ENCODE data around the gene CHRM5. TPM values are rescaled to one million over a fixed set of nuclear protein-coding genes. Genes with fewer than 3 reads are reported as not detected.

CHRM5 gene
- total and polyA plus RNA-seq, 2 donors (not counting 3 experiments of a cell fraction or from before 2014, with no cell fraction given) = 0.03 TPM; not detected in 1

- dilution Hi-C loops (cut with MboI; ENCODE audit: extremely low pct_ligation_motif_present, low sequenced_read_pairs) = no loop called here
- intact Hi-C loops (cut with micrococcal nuclease) = no loop called here
- CTCF ChIA-PET = interaction anchor here (0.8 to 0.9 kb wide), 2 partner anchors 8 to 250 kb away, joined by 3 read pairs; no protein-coding TSS in a partner anchor
- BruUV-seq (replicated peaks) = no TSS peak
- TF ChIP-seq FOS (IDR thresholded peaks at IDR 0.05; ENCODE audit: borderline replicate concordance, insufficient read depth, low read length) = no peak
- no peak for TF ChIP-seq MYC (IDR thresholded peaks at IDR 0.05; ENCODE audit: low read depth, low read length)
- no peak for TF ChIP-seq POLR2A (IDR thresholded peaks at IDR 0.05; ENCODE audit: low read depth, low read length)
- TF ChIP-seq POLR2AphosphoS5 (IDR thresholded peaks at IDR 0.05; ENCODE audit: insufficient read depth, low read depth, low read length) = no peak
- no peak for TF ChIP-seq GATA2 (IDR thresholded peaks at IDR 0.05; ENCODE audit: insufficient read depth, insufficient read length, low read depth, low read length)
- TF ChIP-seq, protein P1, sequence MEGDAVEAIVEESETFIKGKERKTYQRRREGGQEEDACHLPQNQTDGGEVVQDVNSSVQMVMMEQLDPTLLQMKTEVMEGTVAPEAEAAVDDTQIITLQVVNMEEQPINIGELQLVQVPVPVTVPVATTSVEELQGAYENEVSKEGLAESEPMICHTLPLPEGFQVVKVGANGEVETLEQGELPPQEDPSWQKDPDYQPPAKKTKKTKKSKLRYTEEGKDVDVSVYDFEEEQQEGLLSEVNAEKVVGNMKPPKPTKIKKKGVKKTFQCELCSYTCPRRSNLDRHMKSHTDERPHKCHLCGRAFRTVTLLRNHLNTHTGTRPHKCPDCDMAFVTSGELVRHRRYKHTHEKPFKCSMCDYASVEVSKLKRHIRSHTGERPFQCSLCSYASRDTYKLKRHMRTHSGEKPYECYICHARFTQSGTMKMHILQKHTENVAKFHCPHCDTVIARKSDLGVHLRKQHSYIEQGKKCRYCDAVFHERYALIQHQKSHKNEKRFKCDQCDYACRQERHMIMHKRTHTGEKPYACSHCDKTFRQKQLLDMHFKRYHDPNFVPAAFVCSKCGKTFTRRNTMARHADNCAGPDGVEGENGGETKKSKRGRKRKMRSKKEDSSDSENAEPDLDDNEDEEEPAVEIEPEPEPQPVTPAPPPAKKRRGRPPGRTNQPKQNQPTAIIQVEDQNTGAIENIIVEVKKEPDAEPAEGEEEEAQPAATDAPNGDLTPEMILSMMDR (IDR thresholded peaks at IDR 0.05; ENCODE audit: extremely low read depth in 1 of 2, insufficient read depth in 1 of 2, low read depth in 1 of 2, low read length in 2 of 2) = no peak
- no peak for TF ChIP-seq JUN (IDR thresholded peaks at IDR 0.05; ENCODE audit: borderline replicate concordance, insufficient read depth, insufficient read length, low read depth)
- TF ChIP-seq, protein P2, sequence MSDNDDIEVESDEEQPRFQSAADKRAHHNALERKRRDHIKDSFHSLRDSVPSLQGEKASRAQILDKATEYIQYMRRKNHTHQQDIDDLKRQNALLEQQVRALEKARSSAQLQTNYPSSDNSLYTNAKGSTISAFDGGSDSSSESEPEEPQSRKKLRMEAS (IDR thresholded peaks at IDR 0.05; ENCODE audit: insufficient read depth, insufficient read length) = no peak
- no peak for TF ChIP-seq EZH2 (IDR thresholded peaks at IDR 0.05; ENCODE audit: borderline replicate concordance, low read depth, low read length, severe bottlenecking)
- Histone ChIP-seq H3K27me3 (ENCODE audit: control insufficient read depth in 2 of 2, insufficient read depth in 2 of 2, low read length in 2 of 2) (no peaks in the 10 kb centered on the region), H3K79me2 (ENCODE audit: control insufficient read depth, insufficient read depth, low read length) (peaks cover 3% of the 10 kb centered on the region), H3K4me1 (ENCODE audit: control insufficient read depth, extremely low read depth, insufficient read depth, low read length) (peaks cover 7% of the 10 kb centered on the region), H3K9ac (replicated peaks; ENCODE audit: extremely low read depth, insufficient read depth, low read length) (no peak overlapping the region), H3K9me3 (replicated peaks; ENCODE audit: control insufficient read depth, insufficient read depth, low read length) (no peaks in the 10 kb centered on the region), H3K4me3 (replicated peaks in 1 of 3; ENCODE audit: insufficient read depth in 1 of 3, low read depth in 1 of 3, low read length in 3 of 3) (no peak overlapping the region), H3K36me3 (ENCODE audit: control insufficient read depth in 2 of 2, extremely low read depth in 1 of 2, insufficient read depth in 2 of 2, low read length in 2 of 2) (no peaks in the 10 kb centered on the region), H4K20me1 (replicated peaks; ENCODE audit: control insufficient read depth, extremely low read depth, insufficient read depth, low read length) (no peaks in the 10 kb centered on the region), H3K4me2 (ENCODE audit: insufficient read depth, low read length) (no peak overlapping the region), H3K27ac (ENCODE audit: insufficient read depth, low read depth, low read length) (no peak overlapping the region), H2AFZ (ENCODE audit: low read depth, low read length) (no peak overlapping the region), H3K9me1 (replicated peaks; ENCODE audit: control insufficient read depth, extremely low read depth, insufficient read depth, low read length) (no peaks in the 10 kb centered on the region)
- FAIRE-seq = no peak
- POLR2A ChIA-PET = no interaction called here
- no peak for DNase-seq (ENCODE audit: low read depth, low spot score)
Observed at GRCh38 chr15:33987444-33987843, 19.1 kb downstream of the CHRM5 start.

Measured in endothelial cell of umbilical vein (primary cell).